Stimulated activated CD8-positive, alpha-beta memory T cell treated with anti-CD3 and anti-CD28 coated beads, Interleukin-2, amount 100 ng/mL, for 1 hour (primary cell): ENCODE data around the gene HECA.
"Not testable (repeated sequence)": the region's sequence is repeated elsewhere in the genome, so short reads cannot be mapped to it uniquely, and the experiment has no call there.

ENCODE experiments used
- DNase-seq, 2 donors: peaks; one replicate each; pipeline ENCODE4 v3.0.0-alpha.2; 2020; ENCODE audit warnings: low read depth in 2 of 2

The HECA gene

GRCh38 chr6:139205843-139206242 lies 71.0 kb downstream of the HECA start:
- no peak for DNase-seq

- not testable (repeated sequence) for DNase-seq
Measured at GRCh38 chr6:139210766-139211165, 75.9 kb downstream of the HECA start.

GRCh38 chr6:139212460-139212859 lies 77.6 kb downstream of the HECA start:
- not testable (repeated sequence) for DNase-seq

GRCh38 chr6:139219271-139219729 lies 84.4 kb downstream of the HECA start:
- peak; percentile 42 to 48 for DNase-seq

GRCh38 chr6:139219746-139220145 lies 84.9 kb downstream of the HECA start:
- no peak for DNase-seq

- not testable (repeated sequence) for DNase-seq
Measured at GRCh38 chr6:139228387-139228786, 93.5 kb downstream of the HECA start.
